Uterine smooth muscle cell (primary cell): ENCODE results near the gene TBC1D10B. TPM values are rescaled to one million over a fixed set of nuclear protein-coding genes. Genes with fewer than 3 reads are reported as not detected.

ENCODE experiments used
- total RNA-seq: library from RNA; depleted of rRNA; stranded (reverse); fragments of >200 nt; gene quantifications from 2 replicates; pipeline ENCODE4 v1.2.3, GENCODE V29; 2014

Gene TBC1D10B, protein sequence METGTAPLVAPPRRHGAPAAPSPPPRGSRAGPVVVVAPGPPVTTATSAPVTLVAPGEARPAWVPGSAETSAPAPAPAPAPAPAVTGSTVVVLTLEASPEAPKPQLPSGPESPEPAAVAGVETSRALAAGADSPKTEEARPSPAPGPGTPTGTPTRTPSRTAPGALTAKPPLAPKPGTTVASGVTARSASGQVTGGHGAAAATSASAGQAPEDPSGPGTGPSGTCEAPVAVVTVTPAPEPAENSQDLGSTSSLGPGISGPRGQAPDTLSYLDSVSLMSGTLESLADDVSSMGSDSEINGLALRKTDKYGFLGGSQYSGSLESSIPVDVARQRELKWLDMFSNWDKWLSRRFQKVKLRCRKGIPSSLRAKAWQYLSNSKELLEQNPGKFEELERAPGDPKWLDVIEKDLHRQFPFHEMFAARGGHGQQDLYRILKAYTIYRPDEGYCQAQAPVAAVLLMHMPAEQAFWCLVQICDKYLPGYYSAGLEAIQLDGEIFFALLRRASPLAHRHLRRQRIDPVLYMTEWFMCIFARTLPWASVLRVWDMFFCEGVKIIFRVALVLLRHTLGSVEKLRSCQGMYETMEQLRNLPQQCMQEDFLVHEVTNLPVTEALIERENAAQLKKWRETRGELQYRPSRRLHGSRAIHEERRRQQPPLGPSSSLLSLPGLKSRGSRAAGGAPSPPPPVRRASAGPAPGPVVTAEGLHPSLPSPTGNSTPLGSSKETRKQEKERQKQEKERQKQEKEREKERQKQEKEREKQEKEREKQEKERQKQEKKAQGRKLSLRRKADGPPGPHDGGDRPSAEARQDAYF
- total RNA-seq, result 34.7 and 40.4 TPM in 2 replicates

DNA sequence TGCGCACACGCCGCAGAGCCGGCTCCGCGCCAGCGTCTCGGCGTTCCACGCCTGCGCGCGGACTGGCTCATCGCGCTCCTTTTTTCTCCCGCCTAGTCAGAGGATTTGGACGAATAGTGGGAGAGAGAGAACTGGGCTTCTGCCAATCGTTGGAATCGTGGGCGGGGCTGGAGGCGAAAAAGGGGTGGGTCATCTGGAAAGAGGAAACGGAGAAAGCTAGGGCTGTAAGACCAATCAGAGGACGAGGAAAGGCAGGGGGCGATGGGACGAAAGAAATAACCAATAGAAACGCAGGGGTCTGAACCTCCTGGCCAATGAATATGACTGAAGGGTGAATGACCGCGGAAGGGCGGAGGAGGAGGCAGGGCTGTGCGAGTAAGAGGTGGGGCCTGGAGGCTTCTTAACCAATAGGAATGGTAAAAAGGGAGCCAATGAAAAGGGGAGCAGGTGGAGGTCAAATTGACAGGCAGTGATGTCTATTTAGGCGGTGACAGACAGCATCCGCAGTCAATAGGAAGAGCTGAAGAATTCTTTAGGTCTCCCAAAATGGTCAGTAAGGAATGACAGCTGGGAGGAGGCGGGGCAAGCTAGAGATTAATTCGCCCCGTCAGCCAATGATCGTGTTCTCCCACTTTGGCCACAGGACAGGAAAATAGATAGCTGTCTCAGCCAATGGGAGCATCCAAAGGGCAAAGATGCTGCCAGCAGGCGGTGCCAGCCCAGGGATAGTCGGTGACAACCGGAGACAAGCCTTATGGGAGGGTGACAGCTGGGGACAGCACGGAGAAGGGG is at the start of gene TBC1D10B:
Gene TBC1D10B (minus strand): TSS at position 39 of the 792 bp plus-strand sequence. CDS start 311 bp downstream, outside the sequence.

GRCh38 chr16:30407102-30407803 is 37.0 kb upstream of the TBC1D10B start, which contains the start of gene ZNF771:
ZNF771 (plus strand) TSS chr16:30407606; CDS start chr16:30408054, 448 bp downstream.

GRCh38 chr16:30395155-30395991 is 25.1 kb upstream of the TBC1D10B start, which contains the start of gene ZNF48:
ZNF48 (plus strand) TSS chr16:30395420; CDS start chr16:30395795, 375 bp downstream.

DNA sequence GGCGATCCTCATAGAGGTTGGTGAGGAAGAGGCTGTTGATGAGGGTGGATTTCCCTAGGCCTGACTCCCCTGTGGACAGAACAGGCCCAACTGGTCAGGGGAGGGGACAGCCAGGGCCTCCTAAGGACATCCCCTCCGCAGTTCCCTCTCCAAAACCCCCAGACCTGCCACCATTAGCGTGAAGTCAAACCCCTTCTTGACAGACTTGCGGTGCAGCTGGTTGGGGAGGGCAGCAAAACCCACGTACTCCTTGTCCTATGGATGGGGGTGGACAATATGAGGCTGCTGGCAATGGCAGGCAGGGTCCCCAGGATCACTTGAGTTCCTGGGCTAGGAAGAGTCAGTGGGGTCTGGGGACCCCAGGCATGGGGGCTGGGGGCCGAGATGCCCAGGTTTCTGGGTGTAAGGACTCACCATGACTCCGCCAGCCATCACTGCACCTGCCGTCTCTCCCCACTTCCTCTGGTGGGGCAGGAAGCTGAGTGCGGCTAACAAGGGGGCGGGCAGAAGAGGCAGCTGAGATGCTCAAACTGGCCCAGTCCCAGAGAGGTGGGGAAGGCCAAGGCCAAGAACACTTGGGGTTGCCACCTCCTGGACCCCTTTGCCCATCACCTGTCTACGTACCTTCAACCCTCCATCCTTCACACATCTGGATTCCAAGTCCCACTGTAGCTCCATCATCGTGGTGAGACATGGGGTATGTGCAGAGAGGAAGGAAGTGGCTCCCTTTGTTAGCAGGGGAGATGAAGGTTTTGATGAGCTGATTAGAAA is 12.0 kb upstream of the TBC1D10B start, which contains the start of gene SEPTIN1:
Gene SEPTIN1 (minus strand): TSS at position 451 of the 771 bp plus-strand sequence. CDS start 19 bp downstream, at position 432.

DNA sequence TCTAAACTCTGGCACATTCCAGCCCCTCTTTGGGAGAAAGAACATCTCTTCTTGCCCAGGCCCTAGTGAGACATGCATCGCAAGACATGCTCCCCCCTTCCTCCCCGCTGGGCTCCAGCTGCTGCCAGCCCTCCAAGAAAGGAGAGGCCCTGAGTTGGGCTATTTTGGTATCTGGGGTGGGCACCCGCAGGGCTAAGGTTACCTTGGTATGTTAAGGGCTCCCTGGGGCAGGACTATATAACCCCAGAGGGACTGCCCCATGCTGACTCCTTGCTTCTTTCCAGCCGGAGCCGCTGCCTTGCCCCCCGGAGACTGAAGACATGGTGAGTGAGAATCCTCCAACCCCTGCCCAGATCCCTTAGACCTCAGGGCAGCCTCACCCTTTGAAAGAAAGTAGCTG is 4.2 kb upstream of the TBC1D10B start, which contains the start of gene MYL11:
Gene MYL11 (plus strand): TSS at position 265 of the 400 bp plus-strand sequence. CDS start 56 bp downstream, at position 321.

DNA sequence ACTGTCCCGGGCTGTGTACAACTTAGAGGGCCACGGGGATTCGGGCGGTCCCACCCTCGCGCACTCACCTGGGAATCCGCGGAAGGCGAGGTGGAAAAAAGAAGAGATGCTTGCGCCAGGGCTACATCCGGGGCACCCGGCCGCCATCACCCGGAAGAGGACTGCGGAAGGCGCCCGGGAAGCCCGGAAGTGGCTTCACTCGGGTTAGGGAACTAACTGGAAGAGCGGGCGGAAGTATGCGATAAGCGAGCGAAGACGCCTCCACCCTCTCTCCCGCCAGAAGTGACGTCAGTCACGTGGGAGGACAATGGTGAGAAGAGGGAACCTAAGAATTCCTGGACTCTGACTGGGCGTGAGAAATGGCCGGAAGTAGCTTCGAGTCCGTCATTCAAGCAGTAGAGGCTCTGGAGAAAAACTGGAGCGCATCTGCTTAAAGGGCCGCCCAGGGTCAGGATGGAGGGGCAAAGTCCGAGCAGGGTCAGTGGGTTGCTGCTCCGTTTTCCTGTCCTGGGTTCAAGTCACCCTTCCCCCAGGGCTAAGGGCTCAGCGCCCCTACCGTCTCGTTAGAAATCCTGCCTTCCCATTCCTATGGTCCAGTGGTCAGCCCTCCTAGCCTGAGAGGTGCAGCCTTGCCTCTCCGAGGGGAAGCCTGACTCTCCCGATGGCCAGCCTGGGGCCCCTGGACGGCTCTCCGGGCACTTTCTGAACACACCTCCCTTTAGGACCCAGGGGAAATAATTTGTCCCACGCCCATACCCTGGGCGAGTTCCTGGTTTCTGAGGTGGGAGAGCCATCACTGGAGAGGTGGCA is 14.9 kb downstream of the TBC1D10B start, which contains the start of gene CD2BP2:
Gene CD2BP2 (minus strand): TSS at position 165 of the 810 bp plus-strand sequence. CDS start 627 bp downstream, outside the sequence.

Other genes starting within 250 kb of the TBC1D10B start
- 28.6 and 32.9 TPM in 2 replicates for gene MAPK3, start 247.3 kb downstream of the TBC1D10B start, total RNA-seq
- gene CORO1A, start 186.9 kb downstream of the TBC1D10B start, total RNA-seq, result 2.7 and 2.9 TPM in 2 replicates
- 67.1 and 198 TPM in 2 replicates for gene BOLA2B, start 176.8 kb downstream of the TBC1D10B start, total RNA-seq
- gene SLX1A, start 176.6 kb downstream of the TBC1D10B start, total RNA-seq, result 19.5 and 27.0 TPM in 2 replicates
- 3.4 and 4.5 TPM in 2 replicates for gene SULT1A3, start 171.2 kb downstream of the TBC1D10B start, total RNA-seq
- 0.33 and 0.75 TPM in 2 replicates for gene NPIPB13, start 122.0 kb downstream of the TBC1D10B start, total RNA-seq
- gene CD2BP2, start 15.2 kb downstream of the TBC1D10B start, total RNA-seq, result 37.9 and 41.6 TPM in 2 replicates
- gene MYL11, start 4.3 kb upstream of the TBC1D10B start, total RNA-seq, result 0.75 TPM in 1 of 2 replicates, not detected in the other
- 0.25 TPM in 1 of 2 replicates, not detected in the other for gene SEPTIN1, start 12.1 kb upstream of the TBC1D10B start, total RNA-seq
- 6.0 and 8.2 TPM in 2 replicates for gene ZNF48, start 24.9 kb upstream of the TBC1D10B start, total RNA-seq
- gene ZNF771, start 37.1 kb upstream of the TBC1D10B start, total RNA-seq, result 14.2 and 17.1 TPM in 2 replicates
- gene DCTPP1, start 59.5 kb upstream of the TBC1D10B start, total RNA-seq, result 12.9 and 25.0 TPM in 2 replicates
- 16.5 and 26.6 TPM in 2 replicates for gene SEPHS2, start 75.4 kb upstream of the TBC1D10B start, total RNA-seq
- not detected in 2 replicates for gene ITGAL, start 102.2 kb upstream of the TBC1D10B start, total RNA-seq
- 20.3 and 21.6 TPM in 2 replicates for gene ZNF768, start 156.1 kb upstream of the TBC1D10B start, total RNA-seq
- 6.5 and 10.6 TPM in 2 replicates for gene ZNF747, start 164.4 kb upstream of the TBC1D10B start, total RNA-seq
- 5.4 and 5.6 TPM in 2 replicates for gene ZNF764, start 187.9 kb upstream of the TBC1D10B start, total RNA-seq
- gene ZNF688, start 201.2 kb upstream of the TBC1D10B start, total RNA-seq, result 8.9 and 10.3 TPM in 2 replicates
- gene ZNF785, start 215.2 kb upstream of the TBC1D10B start, total RNA-seq, result 7.5 and 12.1 TPM in 2 replicates
- gene ZNF689, start 239.9 kb upstream of the TBC1D10B start, total RNA-seq, result 4.1 and 4.4 TPM in 2 replicates